ENCODE measurements around the gene ZFHX3. TPM values are rescaled to one million over a fixed set of nuclear protein-coding genes. Genes with fewer than 3 reads are reported as not detected.

ZFHX3 gene
- total RNA-seq, 1 experiment from 2014 or later: 1.5 TPM

GRCh38 chr16:73025151-73025855, 22.6 kb downstream of the ZFHX3 start:
- WGBS (ENCODE audit: extremely low coverage, insufficient read length, low lambda C conversion rate): no CpG with 5 or more reads among the region's 11 CpGs
- Histone ChIP-seq H3K4me1 (ENCODE audit: insufficient read depth, low read length) (peaks cover 3% of the 10 kb centered on the region; the same call in 1 of the 2 replicates), H3K23ac (ENCODE audit: insufficient read length, low read depth, low read length) (no peak overlapping the region), H4K8ac (replicated peaks; ENCODE audit: insufficient read length, low read depth, low read length) (no peak overlapping the region), H2BK120ac (ENCODE audit: low read depth, low read length, poor library complexity, severe bottlenecking) (no peak overlapping the region), H2AFZ (ENCODE audit: low read length) (no peak overlapping the region), H3K79me2 (ENCODE audit: insufficient read depth, low read length) (no peaks in the 10 kb centered on the region), H3K56ac (ENCODE audit: insufficient read length, low read depth, low read length) (no peak overlapping the region), H4K5ac (ENCODE audit: insufficient read length, low read depth, low read length) (no peak overlapping the region), H2AK5ac (ENCODE audit: insufficient read length, low read length) (no peak overlapping the region), H3T11ph (ENCODE audit: low read length) (no peak overlapping the region), H3K18ac (ENCODE audit: insufficient read length, low read depth, low read length) (no peak overlapping the region), H3K27me3 (ENCODE audit: insufficient read depth, low read length) (peaks cover 44% of the 10 kb centered on the region), H3K23me2 (ENCODE audit: insufficient read length, low read depth, low read length, poor library complexity, severe bottlenecking) (no peaks in the 10 kb centered on the region), H2BK20ac (ENCODE audit: low read depth, low read length, poor library complexity, severe bottlenecking) (no peak overlapping the region), H3K79me1 (ENCODE audit: insufficient read depth, low read depth, low read length, poor library complexity, severe bottlenecking) (no peaks in the 10 kb centered on the region), H3K9ac (ENCODE audit: extremely low read depth, insufficient read length, low read length) (no peak overlapping the region), H2BK15ac (ENCODE audit: low read depth, low read length) (no peak overlapping the region), H3K9me3 (ENCODE audit: control insufficient read depth, low read depth, low read length) (no peaks in the 10 kb centered on the region), H3K4ac (ENCODE audit: low read depth, low read length) (no peak overlapping the region), H3K27ac (ENCODE audit: insufficient read length, low read depth, low read length) (no peak overlapping the region), H2BK5ac (ENCODE audit: insufficient read length, low read length) (no peak overlapping the region), H3K4me2 (ENCODE audit: insufficient read depth, insufficient read length, low read length) (no peak overlapping the region), H3K14ac (ENCODE audit: insufficient read depth, low read length) (no peak overlapping the region; the same call in 1 of the 2 replicates), H4K20me1 (ENCODE audit: control insufficient read depth, insufficient read depth, insufficient read length) (no peaks in the 10 kb centered on the region), H4K91ac (ENCODE audit: insufficient read length, low read depth, low read length) (no peak overlapping the region), H2BK12ac (ENCODE audit: insufficient read length, low read depth, low read length) (no peak overlapping the region)
- no peak overlapping the region for H3K27ac Mint-ChIP-seq
- DNase-seq: no peak
- H3K4me1 Mint-ChIP-seq: peaks cover 10 to 16% of the 10 kb centered on the region in 2 experiments
- no peak for TF ChIP-seq CTCF (conservative IDR thresholded peaks at IDR 0.05)
- no peaks in the 10 kb centered on the region for H3K36me3 Mint-ChIP-seq (ENCODE audit: insufficient read depth in 1 of 3, low read depth in 3 of 3)
- H3K4me3 Mint-ChIP-seq: no peak overlapping the region
- H3K27me3 Mint-ChIP-seq (ENCODE audit: low read depth): peaks cover 99% of the 10 kb centered on the region
- peaks cover 0 to 4% of the 10 kb centered on the region in 2 experiments; a peak in 2 of 5 replicates for H3K9me3 Mint-ChIP-seq

Measured in H9 (cell line).